Ishikawa (cell line): ENCODE results near the gene DDX56.

Experiments
- CEBPB ChIP-seq: IDR thresholded peaks from 2 replicates; pipeline ENCODE4 v1.6.1; 2012
- CREB1 ChIP-seq: IDR thresholded peaks from 2 replicates; pipeline ENCODE4 v1.6.1; 2012; ENCODE audit warnings: low read depth
- EGR1 ChIP-seq: IDR thresholded peaks from 2 replicates; pipeline ENCODE4 v1.6.1; 2012
- EP300 ChIP-seq: IDR thresholded peaks from 2 replicates; pipeline ENCODE4 v1.6.1; 2012; ENCODE audit warnings: borderline replicate concordance
- FOXM1 ChIP-seq: IDR thresholded peaks from 2 replicates; pipeline ENCODE4 v1.6.1; 2012; ENCODE audit warnings: low read depth, borderline replicate concordance
- NFIC ChIP-seq: IDR thresholded peaks from 2 replicates; pipeline ENCODE4 v1.6.1; 2012
- RAD21 ChIP-seq: IDR thresholded peaks from 2 replicates; pipeline ENCODE4 v1.6.1; 2012; ENCODE audit warnings: low read depth
- TAF1 ChIP-seq: IDR thresholded peaks from 2 replicates; pipeline ENCODE4 v1.6.1; 2012; ENCODE audit warnings: low read depth, mild to moderate bottlenecking
- TCF12 ChIP-seq: IDR thresholded peaks from 2 replicates; pipeline ENCODE4 v1.6.1; 2012; ENCODE audit warnings: low read depth
- TEAD4 ChIP-seq: IDR thresholded peaks from 2 replicates; pipeline ENCODE4 v1.6.1; 2012
- YY1 ChIP-seq: IDR thresholded peaks from 2 replicates; pipeline ENCODE4 v1.6.1; 2012; ENCODE audit warnings: low read depth
- ZBTB7A ChIP-seq: IDR thresholded peaks from 2 replicates; pipeline ENCODE4 v1.6.1; 2012; ENCODE audit warnings: low read depth
- TF ChIP-seq, protein P1 (sequence below): IDR thresholded peaks from 2 replicates; pipeline ENCODE4 v1.6.1; 2012
- TF ChIP-seq, protein P2 (sequence below): IDR thresholded peaks from 2 replicates; pipeline ENCODE4 v1.6.1; 2012; ENCODE audit warnings: low read depth, mild to moderate bottlenecking
- TF ChIP-seq, protein P3 (sequence below): IDR thresholded peaks from 2 replicates; pipeline ENCODE4 v1.6.1; 2012

Gene DDX56

DNA sequence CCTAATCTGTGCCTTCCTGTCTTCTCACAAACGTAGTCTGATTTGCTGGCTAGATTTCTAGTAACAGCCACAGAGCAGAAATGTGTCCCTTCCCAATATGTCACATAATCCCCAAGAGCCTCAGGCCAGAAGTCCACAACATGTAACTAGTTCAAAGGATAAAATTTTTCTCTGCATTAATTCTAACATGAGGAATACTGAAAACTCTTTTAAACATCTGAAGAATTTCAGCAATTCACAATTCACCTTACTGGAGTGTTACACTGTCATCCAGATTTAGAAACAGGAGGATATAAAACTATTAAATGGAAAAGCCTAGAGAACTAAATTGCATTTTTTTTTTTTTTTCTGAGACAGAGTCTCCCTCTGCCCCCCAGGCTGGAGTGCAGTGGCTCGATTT lies 2.5 kb upstream of the DDX56 start:
- no peak for TF ChIP-seq TAF1
- TF ChIP-seq FOXM1 = no peak
- TF ChIP-seq, protein P1, sequence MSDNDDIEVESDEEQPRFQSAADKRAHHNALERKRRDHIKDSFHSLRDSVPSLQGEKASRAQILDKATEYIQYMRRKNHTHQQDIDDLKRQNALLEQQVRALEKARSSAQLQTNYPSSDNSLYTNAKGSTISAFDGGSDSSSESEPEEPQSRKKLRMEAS = no peak
- no peak for TF ChIP-seq EGR1
- TF ChIP-seq CEBPB = no peak
- TF ChIP-seq RAD21 = no peak
- TF ChIP-seq, protein P2, sequence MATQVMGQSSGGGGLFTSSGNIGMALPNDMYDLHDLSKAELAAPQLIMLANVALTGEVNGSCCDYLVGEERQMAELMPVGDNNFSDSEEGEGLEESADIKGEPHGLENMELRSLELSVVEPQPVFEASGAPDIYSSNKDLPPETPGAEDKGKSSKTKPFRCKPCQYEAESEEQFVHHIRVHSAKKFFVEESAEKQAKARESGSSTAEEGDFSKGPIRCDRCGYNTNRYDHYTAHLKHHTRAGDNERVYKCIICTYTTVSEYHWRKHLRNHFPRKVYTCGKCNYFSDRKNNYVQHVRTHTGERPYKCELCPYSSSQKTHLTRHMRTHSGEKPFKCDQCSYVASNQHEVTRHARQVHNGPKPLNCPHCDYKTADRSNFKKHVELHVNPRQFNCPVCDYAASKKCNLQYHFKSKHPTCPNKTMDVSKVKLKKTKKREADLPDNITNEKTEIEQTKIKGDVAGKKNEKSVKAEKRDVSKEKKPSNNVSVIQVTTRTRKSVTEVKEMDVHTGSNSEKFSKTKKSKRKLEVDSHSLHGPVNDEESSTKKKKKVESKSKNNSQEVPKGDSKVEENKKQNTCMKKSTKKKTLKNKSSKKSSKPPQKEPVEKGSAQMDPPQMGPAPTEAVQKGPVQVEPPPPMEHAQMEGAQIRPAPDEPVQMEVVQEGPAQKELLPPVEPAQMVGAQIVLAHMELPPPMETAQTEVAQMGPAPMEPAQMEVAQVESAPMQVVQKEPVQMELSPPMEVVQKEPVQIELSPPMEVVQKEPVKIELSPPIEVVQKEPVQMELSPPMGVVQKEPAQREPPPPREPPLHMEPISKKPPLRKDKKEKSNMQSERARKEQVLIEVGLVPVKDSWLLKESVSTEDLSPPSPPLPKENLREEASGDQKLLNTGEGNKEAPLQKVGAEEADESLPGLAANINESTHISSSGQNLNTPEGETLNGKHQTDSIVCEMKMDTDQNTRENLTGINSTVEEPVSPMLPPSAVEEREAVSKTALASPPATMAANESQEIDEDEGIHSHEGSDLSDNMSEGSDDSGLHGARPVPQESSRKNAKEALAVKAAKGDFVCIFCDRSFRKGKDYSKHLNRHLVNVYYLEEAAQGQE = no peak
- TF ChIP-seq, protein P3, sequence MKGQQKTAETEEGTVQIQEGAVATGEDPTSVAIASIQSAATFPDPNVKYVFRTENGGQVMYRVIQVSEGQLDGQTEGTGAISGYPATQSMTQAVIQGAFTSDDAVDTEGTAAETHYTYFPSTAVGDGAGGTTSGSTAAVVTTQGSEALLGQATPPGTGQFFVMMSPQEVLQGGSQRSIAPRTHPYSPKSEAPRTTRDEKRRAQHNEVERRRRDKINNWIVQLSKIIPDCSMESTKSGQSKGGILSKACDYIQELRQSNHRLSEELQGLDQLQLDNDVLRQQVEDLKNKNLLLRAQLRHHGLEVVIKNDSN = no peak
- TF ChIP-seq ZBTB7A = no peak
- no peak for TF ChIP-seq NFIC
- TF ChIP-seq EP300 = no peak
- no peak for TF ChIP-seq TEAD4
- no peak for TF ChIP-seq TCF12
- TF ChIP-seq CREB1 = no peak

DNA sequence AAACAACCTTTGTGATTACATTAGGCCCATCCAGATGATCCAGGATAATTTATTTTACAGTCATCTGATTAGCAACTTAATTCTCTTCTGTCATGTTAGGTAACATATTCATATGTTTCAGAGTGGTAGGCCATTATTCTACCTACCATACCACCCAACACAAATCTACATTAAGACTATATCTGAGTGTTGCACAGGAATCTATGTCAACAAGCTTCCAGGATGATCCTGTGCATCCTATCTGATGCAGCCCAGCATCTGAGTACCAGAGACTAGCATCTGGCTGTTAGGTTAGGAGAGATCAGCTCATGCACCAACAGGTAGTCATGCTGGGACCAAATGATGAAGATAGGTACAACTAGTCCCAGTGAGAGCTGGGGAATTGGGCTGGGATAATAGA lies 1.3 kb upstream of the DDX56 start:
- TF ChIP-seq, protein P2 = no peak
- TF ChIP-seq NFIC (no peak), TCF12 (no peak), EP300 (no peak), EGR1 (no peak), YY1 (no peak), TAF1 (no peak)
- TF ChIP-seq, protein P3 = no peak

DNA sequence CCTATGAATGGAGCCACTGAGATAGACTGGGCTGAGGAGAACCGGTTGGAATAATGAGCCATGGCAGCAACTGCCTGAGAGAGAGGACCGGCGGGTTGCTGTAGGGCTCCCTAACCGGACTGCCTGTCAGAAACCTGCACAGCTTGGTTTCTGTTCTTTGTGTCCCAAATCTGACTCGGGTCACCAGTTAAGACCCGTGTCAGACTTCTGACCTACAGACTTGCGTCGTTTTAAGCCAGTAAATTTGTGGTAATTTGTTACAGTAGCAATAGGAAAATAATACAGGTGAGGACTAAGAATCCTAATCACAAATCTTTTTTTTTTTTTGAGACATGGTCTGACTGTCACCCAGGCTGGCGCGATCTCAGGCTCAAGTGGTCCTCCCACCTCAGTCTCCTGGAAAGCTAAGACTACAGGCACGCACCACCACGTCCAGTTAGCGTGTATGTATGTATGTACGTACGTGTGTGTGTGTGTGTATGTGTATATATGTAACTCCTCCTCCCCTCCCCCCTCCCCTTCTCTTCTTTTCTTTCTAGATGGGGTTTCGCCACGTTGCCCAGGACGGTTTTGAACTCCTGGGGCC lies 672 bp upstream of the DDX56 start:
- TF ChIP-seq YY1 = no peak

DNA sequence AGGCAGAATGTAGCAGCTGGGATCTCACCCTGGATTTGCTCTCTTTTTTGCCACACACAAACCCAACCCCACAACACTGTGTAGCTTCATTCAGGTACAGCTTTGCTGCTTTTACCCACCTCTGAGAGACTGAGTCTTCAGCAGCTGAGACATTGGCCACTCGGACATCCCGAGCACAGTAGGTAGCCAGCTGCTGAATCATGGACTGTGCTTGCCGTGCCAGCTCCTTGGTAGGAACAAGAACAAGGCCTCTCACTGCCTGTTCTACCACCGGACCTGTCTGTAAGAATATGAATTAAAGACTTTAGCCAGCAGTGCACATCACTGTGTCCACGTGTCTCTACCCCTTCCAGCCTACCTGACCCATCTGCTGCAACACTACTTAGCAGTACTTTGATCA lies 937 bp downstream of the DDX56 start:
- TF ChIP-seq NFIC = no peak
- TF ChIP-seq ZBTB7A = no peak
- TF ChIP-seq EGR1 = no peak
- no peak for TF ChIP-seq TAF1
- TF ChIP-seq, protein P3 = no peak
- TF ChIP-seq TCF12 = no peak
- TF ChIP-seq, protein P2 = no peak
- TF ChIP-seq CEBPB = no peak
- no peak for TF ChIP-seq CREB1
- no peak for TF ChIP-seq YY1
- TF ChIP-seq EP300 = no peak
- TF ChIP-seq TEAD4 = no peak
- TF ChIP-seq RAD21 = no peak

DNA sequence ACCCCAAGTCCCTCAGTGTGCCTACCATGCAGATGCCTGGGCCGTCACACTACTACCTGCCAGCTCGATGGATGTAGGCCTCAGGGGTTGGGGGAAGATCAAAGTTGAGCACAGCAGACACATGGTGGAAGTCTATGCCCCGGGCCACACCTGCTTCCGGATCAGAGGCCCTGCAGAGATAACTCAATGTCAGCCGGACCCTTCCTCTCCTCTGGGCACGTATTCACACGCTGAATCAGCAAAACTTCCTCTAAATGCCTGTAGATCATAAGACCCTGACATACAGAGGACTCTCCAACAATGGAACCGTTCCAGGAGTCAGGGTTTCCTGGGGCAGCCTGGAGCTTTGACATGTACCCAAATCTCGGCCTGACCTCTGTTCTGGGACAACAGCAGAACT lies 3.7 kb downstream of the DDX56 start:
- TF ChIP-seq TEAD4 = no peak
